ENCODE data around the gene PCSK7.

Gene PCSK7

DNA sequence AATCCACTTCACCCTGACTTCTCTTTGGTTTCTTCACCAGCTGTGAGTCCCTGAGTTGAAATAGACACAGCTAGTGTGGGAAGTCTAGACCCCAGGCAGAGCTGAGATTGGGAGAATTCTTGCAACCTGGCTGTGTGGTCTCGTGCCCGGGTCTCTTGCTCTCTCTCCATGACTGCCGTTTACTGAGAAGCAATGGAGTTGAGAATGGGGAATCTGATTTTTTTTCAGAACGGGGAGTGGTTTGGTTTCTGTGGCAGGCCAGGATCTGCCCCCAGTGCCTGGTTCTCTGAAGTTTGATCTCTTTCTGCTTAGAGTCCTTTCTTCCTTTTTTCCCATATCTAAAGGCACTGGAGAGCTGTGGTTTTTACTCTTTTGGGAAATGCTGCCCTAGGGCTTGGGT lies 51.9 kb downstream of the PCSK7 start:
- peak; percentile 57 for DNase-seq

DNA sequence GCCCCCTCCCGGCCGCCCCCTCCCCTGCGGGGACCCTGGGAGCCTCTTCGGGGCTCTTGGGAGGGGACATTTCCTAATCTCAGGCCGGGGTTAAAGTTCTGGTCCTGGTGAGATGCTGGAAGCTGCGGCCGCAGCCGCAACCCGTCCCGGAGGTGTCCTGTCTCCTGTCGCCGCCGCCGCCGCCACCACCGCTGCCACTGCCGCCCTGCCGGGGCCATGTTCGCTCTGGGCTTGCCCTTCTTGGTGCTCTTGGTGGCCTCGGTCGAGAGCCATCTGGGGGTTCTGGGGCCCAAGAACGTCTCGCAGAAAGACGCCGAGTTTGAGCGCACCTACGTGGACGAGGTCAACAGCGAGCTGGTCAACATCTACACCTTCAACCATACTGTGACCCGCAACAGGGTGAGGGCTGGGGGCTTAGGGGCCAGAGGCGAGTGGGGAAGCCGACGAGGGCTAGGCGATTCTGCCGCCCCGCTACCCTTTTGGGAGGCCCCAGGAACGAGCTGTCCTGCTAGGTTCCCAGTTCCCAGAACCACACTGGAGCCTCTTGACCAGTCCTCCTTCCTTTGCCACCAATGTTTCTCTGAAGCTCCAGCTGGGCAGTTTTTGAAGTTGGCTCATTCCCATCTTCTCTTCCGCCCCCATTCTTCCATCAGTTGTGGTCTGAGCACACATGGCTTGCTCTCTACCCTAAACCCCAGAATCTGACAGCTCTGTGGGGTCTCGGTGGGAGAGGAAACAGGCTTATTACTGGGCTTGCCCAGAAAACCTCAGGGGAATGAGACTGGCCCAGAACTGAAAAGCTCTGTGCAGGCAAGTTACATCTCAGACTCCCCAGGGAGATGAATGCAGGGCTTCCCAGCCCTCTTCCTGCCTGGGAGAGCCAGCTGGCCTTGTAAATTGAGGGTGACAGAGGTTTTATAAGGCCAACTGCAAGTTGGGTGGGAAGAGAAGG lies 52.5 kb downstream of the PCSK7 start:
- DNase-seq = peak; percentile 81

GRCh38 chr11:117178210-117179034 lies 53.5 kb downstream of the PCSK7 start, which contains the start of gene SIDT2:
Gene SIDT2, plus strand, starts transcription at chr11:117178743. Its CDS starts 521 bp downstream, at chr11:117179264.
- peak; percentile 96 for DNase-seq

- DNase-seq = no peak
Measured at GRCh38 chr11:117177534-117178209, 54.2 kb downstream of the PCSK7 start.

DNA sequence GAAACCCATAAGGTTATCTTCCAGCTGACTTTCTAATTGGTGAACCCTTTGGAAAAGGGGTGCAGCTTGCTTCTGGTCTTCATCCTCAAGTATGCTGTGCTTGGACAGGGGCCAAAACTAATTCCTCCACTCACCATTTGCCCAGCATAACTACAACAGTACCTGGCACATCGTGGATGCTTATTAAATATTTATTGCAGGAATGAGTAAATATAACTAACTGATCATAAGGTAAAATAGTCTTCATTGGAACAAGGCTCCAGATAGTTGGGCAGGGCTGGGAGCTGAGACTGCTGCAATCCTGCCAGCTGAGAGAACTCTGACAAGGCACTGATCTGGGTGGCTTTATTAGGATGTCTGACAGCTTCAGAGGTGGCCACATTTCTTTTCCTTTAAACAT lies 55.7 kb downstream of the PCSK7 start:
- DNase-seq = no peak

- DNase-seq = no peak
Measured at GRCh38 chr11:117175781-117176180, 56.1 kb downstream of the PCSK7 start.

GRCh38 chr11:117175104-117175503 lies 56.8 kb downstream of the PCSK7 start:
- DNase-seq = no peak

GRCh38 chr11:117172724-117173421 lies 59.0 kb downstream of the PCSK7 start:
- DNase-seq = no peak

DNA sequence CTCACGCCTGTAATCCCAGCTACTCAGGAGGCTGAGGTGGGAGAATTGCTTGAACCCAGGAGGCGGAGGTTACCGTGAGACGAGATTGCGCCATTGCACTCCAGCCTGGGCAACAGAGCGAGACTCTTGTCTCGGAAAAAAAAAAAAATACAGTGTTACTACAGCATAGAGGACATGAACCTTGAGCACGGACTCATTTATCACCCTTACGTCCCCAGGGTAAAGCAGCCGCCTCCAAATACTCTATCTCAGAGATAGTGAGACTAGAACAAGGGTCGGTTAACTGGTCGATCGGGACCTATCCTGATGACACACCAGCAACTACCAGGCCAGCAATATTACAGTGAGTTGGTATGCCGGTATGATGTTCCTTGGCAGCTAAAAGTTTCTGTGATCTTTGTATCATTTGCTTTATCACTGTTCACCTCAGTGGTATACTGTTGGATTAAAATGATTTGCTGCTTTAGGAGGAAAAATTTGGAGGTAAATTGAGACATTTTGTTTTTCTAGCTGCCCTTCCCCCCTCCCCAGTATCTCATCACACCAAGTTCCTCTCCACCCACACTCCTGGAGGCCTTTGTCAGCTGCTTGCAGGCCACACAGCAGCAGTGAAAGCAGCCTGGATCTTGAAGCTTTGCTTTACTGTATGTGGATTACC lies 60.3 kb downstream of the PCSK7 start:
- DNase-seq = no peak

DNA sequence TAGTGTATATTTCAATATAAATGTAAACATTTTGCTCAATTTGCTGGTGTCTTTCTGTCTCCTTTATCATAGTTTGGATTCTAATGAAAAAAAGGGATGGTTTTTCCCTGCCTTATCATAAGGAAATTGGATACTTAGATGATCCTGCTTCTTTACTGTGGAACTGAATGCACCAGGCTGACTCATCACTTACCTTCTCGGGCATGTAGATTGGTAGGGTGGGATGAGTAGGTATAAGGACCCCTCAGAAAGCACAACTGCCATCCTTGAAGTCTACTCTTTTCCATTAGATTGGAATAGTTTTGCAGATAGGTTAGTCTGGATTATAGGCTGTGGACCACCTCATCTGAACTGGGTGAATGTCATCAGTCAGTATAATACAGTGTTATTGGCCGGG lies 60.9 kb downstream of the PCSK7 start:
- no peak for DNase-seq

- DNase-seq = no peak
Measured at GRCh38 chr11:117170210-117170609, 61.7 kb downstream of the PCSK7 start.

GRCh38 chr11:117169736-117170135 lies 62.1 kb downstream of the PCSK7 start:
- no peak for DNase-seq

- no peak for DNase-seq
Measured at GRCh38 chr11:117166491-117166890, 65.4 kb downstream of the PCSK7 start.

GRCh38 chr11:117160826-117161225 lies 71.0 kb downstream of the PCSK7 start:
- DNase-seq = no peak

DNA sequence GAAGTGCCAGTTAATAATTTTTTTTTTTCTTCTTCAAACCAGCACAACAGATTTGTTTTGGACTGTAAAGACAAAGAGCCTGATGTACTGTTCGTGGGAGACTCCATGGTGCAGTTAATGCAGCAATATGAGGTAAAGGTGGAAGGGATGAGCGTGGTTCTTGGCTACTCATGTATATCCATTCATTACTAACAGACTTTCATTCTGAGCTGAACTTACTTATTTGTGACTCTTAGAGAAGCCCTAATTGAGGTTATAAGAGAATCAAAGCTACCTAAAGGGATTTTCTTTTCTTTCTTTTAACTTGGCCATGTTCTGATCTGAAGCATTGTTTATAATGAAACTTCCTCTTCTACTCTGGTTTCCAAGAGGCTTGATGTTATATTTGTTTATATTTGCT lies 72.0 kb downstream of the PCSK7 start:
- no peak for DNase-seq

GRCh38 chr11:117157507-117157906 lies 74.4 kb downstream of the PCSK7 start:
- DNase-seq = no peak

DNA sequence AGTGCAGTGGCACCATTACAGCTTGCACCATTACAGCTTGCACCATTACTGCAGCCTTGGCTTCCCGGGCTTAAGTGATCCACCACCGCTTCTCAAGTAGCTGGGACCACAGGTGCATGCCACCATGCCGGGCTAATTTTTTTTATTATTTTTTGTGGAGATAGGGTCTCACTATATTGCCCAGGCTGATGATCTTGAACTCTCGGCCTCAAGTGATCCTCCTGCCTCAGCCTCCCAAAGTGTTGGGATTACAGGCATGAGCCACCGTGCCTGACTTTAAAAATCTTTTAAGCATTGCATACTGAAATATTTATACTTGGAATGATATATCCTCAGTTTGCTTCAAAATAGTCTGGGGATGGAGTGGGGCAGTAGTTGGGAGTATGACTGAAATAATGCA lies 77.4 kb downstream of the PCSK7 start:
- DNase-seq = no peak
